Activated CD4-positive, alpha-beta T cell treated with anti-CD3 and anti-CD28 coated beads for 36 hours (primary cell): ENCODE results near the gene CAMK2N2. TPM values are rescaled to one million over a fixed set of nuclear protein-coding genes. Genes with fewer than 3 reads are reported as not detected.

Experiments
- ATAC-seq: fragments of 200-7000 bp; cut with Tn5 transposase; one replicate; pipeline ENCODE4 v1.10.0; 2021; ENCODE audit warnings: mild to moderate bottlenecking, moderate library complexity
- CTCF ChIA-PET: fragments of 350-600 bp; sonication (Branson Sonifier 250); formaldehyde crosslinking; loops from one replicate; lab custom pipeline; 2021; ENCODE audit warnings: antibody characterized with exemption; lab: Charles Lee
- POLR2A ChIA-PET: fragments of 350-600 bp; sonication (Branson Sonifier 250); formaldehyde crosslinking; loops from one replicate; lab custom pipeline; 2021; ENCODE audit warnings: antibody characterized with exemption, inconsistent platforms; lab: Charles Lee
- DNase-seq: peaks from one replicate; pipeline ENCODE4 v3.0.0-alpha.2; 2020
- H3K27ac Mint-ChIP-seq: one replicate; pipeline ENCODE4 v1.8.0; 2021; ENCODE audit warnings: mixed read lengths
- H3K27me3 Mint-ChIP-seq: one replicate; pipeline ENCODE4 v1.8.0; 2021; ENCODE audit warnings: mixed read lengths
- H3K36me3 Mint-ChIP-seq: one replicate; pipeline ENCODE4 v1.8.0; 2021; ENCODE audit warnings: low read depth, mixed read lengths
- H3K4me1 Mint-ChIP-seq: one replicate; pipeline ENCODE4 v1.8.0; 2021; ENCODE audit warnings: mixed read lengths
- H3K4me3 Mint-ChIP-seq: one replicate; pipeline ENCODE4 v1.8.0; 2021; ENCODE audit warnings: mild to moderate bottlenecking, moderate library complexity, mixed read lengths
- H3K9me3 Mint-ChIP-seq: one replicate; pipeline ENCODE4 v1.8.0; 2021; ENCODE audit warnings: low read depth, mixed read lengths
- intact Hi-C, 2 experiments: fragments of 100-400 bp; cut with DNase I in 1 of 2; cut with micrococcal nuclease in 1 of 2; formaldehyde crosslinking; loops; one replicate each; pipeline versions ENCODE4 v1.14.2 to v1.15.1; 2022 to 2024; cut with DNase I, micrococcal nuclease
- microRNA-seq: library from miRNA; unstranded; fragments of <30 nt; microRNA quantifications from one replicate; pipeline ENCODE4 v1.2.0, GENCODE V29; 2021; ENCODE audit warnings: borderline replicate concordance
- total RNA-seq, 2 experiments: library from RNA; stranded (reverse); gene quantifications; one replicate each; pipeline ENCODE4 v1.2.3, GENCODE V29; 2021

CAMK2N2 gene
- total RNA-seq, 2 experiments from 2014 or later = 0.18 to 0.25 TPM

- intact Hi-C loops = no loop called here
- POLR2A ChIA-PET = no interaction called here
- H3K27me3 Mint-ChIP-seq = peaks cover 10% of the 10 kb centered on the region
- DNase-seq (no peak), ATAC-seq (no peak)
- H3K36me3 Mint-ChIP-seq = no peaks in the 10 kb centered on the region
- no peak overlapping the region for H3K4me3 Mint-ChIP-seq
- H3K27ac Mint-ChIP-seq = no peak overlapping the region
- CTCF ChIA-PET = interaction anchor here (1.8 kb wide), 1 partner anchor 9 kb away, joined by 6 read pairs; no protein-coding TSS in a partner anchor
- H3K4me1 Mint-ChIP-seq = no peaks in the 10 kb centered on the region
- no peaks in the 10 kb centered on the region for H3K9me3 Mint-ChIP-seq
Observed at GRCh38 chr3:184218814-184219213, 42.5 kb downstream of the CAMK2N2 start.

- Mint-ChIP-seq H3K36me3 (no peaks in the 10 kb centered on the region), H3K9me3 (no peaks in the 10 kb centered on the region), H3K4me1 (no peaks in the 10 kb centered on the region), H3K4me3 (no peak overlapping the region), H3K27me3 (peaks cover 10% of the 10 kb centered on the region), H3K27ac (no peak overlapping the region)
- DNase-seq (no peak), ATAC-seq (no peak)
- ChIA-PET CTCF (interaction anchor here (2.6 kb wide), 1 partner anchor 16 kb away, joined by 14 read pairs; no protein-coding TSS in a partner anchor), POLR2A (no interaction called here)
- intact Hi-C loops = no loop called here
Observed at GRCh38 chr3:184211718-184212117, 49.6 kb downstream of the CAMK2N2 start.

GRCh38 chr3:184211297-184211696 is 50.1 kb downstream of the CAMK2N2 start:
- H3K4me3 Mint-ChIP-seq = no peak overlapping the region
- no peaks in the 10 kb centered on the region for H3K36me3 Mint-ChIP-seq
- DNase-seq (no peak), ATAC-seq (no peak)
- H3K27me3 Mint-ChIP-seq = peaks cover 14% of the 10 kb centered on the region
- H3K9me3 Mint-ChIP-seq = no peaks in the 10 kb centered on the region
- ChIA-PET POLR2A (no interaction called here), CTCF (interaction anchor here (2.6 kb wide), 1 partner anchor 16 kb away, joined by 14 read pairs; no protein-coding TSS in a partner anchor)
- intact Hi-C loops = no loop called here
- H3K4me1 Mint-ChIP-seq = no peaks in the 10 kb centered on the region
- no peak overlapping the region for H3K27ac Mint-ChIP-seq

Small RNA genes lying within 50 kb of the gene (microRNA-seq; reads per million reads assigned to microRNA genes)
- not detected for gene MIR1224

Other genes starting within 250 kb of the CAMK2N2 start
- 10 to 100 TPM; 12.5 to 15.8 TPM for gene ABCC5, start 243.7 kb downstream of the CAMK2N2 start, total RNA-seq
- not detected for gene HTR3D, start 229.8 kb downstream of the CAMK2N2 start, total RNA-seq
- gene HTR3C, start 208.5 kb downstream of the CAMK2N2 start, total RNA-seq = not detected
- gene HTR3E, start 164.5 kb downstream of the CAMK2N2 start, total RNA-seq = not detected
- 10 to 100 TPM; 46.4 to 60.6 TPM for gene EIF2B5, start 126.2 kb downstream of the CAMK2N2 start, total RNA-seq
- gene DVL3, start 106.2 kb downstream of the CAMK2N2 start, total RNA-seq = 10 to 100 TPM; 24.9 to 29.6 TPM
- 100 to 1,000 TPM; 192 to 204 TPM for gene AP2M1, start 86.7 kb downstream of the CAMK2N2 start, total RNA-seq
- gene ABCF3, start 75.4 kb downstream of the CAMK2N2 start, total RNA-seq = 10 to 100 TPM; 58.2 to 66.2 TPM
- not detected for gene VWA5B2, start 32.0 kb downstream of the CAMK2N2 start, total RNA-seq
- gene ALG3, start 12.6 kb downstream of the CAMK2N2 start, total RNA-seq = 10 to 100 TPM; 39.9 to 40.9 TPM
- gene EEF1AKMT4, start 11.9 kb downstream of the CAMK2N2 start, total RNA-seq = 1 to 10 TPM; 4.8 to 5.8 TPM
- gene ECE2, start 14.5 kb upstream of the CAMK2N2 start, total RNA-seq = not detected
- 100 to 1,000 TPM; 207 to 236 TPM for gene PSMD2, start 37.7 kb upstream of the CAMK2N2 start, total RNA-seq
- 100 to 1,000 TPM; 479 to 556 TPM for gene EIF4G1, start 53.1 kb upstream of the CAMK2N2 start, total RNA-seq
- 1 to 10 TPM; 3.7 to 4.5 TPM for gene FAM131A, start 76.0 kb upstream of the CAMK2N2 start, total RNA-seq
- 1 to 10 TPM; 4.6 to 4.7 TPM for gene CLCN2, start 100.1 kb upstream of the CAMK2N2 start, total RNA-seq
- gene POLR2H, start 100.2 kb upstream of the CAMK2N2 start, total RNA-seq = 100 to 1,000 TPM; 130 to 143 TPM
- gene THPO, start 116.7 kb upstream of the CAMK2N2 start, total RNA-seq = not detected
- gene CHRD, start 118.5 kb upstream of the CAMK2N2 start, total RNA-seq = under 1 TPM in 1 of 2 experiments, not detected in 1; 0.23 TPM